NCI-H446 treated with DMSO at 0.1 percent for 48 hours (cell line): ENCODE data around the gene PTPRN2.
"Not testable (repeated sequence)": the region's sequence is repeated elsewhere in the genome, so short reads cannot be mapped to it uniquely, and the experiment has no call there.

Experiments
- DNase-seq: peaks from one replicate; lab custom pipeline; 2025; lab: John Stamatoyannopoulos, UW

PTPRN2 gene

GRCh38 chr7:157682064-157682945 is 905.3 kb downstream of the PTPRN2 start:
- no peak for DNase-seq

- DNase-seq, result no peak
Measured at GRCh38 chr7:157679607-157680006, 908.0 kb downstream of the PTPRN2 start.

DNA sequence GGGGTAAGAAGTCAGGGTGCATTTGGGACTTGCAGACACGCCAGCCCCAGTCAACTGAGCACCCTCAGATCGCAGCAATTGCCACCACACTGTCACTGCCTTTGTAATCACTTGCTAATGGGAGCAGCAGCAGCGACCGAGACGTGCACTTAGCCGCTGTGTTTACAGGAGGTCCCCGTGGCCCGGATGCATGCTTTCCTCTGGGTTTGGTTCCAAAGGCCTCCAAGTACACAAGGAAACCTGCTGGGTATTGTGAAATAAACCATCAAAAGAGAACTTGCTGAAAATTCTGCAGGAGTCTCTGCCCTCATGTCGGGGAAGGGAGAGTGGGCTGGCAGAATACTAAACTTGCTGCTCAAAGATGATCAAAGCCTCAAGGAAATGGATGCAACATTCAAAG is 909.1 kb downstream of the PTPRN2 start:
- DNase-seq, result no peak

DNA sequence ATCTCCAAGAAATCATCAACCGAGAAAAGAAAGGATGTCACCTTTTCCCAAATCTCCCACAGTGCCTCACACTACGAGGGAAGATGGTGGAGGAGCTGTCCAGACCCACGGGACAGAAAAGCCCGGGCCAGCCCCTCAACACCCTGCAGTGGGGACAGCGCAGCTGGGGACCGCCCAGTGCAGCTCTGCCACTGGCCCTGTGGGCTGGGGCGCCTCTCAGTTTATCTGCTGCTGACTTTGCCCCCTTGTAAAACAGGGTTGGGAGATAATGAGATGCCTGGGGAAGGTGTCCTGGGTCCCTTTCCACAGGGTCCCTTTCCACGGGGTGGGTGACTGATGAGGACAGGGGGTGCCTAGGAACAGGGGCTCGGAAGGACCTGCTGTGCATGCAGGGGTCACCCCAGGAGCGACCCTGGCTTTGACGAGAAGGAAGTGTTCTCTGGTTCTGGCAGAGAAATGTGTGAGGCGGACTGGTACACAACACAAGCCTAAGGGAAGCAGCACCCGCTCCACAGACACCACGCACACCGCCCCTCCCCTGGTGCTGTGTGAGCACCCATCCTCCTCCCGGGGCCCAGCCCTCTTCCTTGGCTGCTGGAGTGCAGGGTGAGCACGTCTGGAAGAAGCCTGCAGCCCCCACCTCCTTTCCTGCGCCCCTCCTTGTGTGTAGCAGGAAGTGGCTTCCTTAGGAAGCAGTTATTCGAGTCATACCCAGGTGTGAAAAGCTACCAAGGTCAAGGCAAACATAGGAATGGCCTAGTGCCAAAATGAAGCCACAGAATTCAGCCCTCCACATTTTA is 911.0 kb downstream of the PTPRN2 start:
- no peak for DNase-seq

GRCh38 chr7:157676001-157676400 is 911.6 kb downstream of the PTPRN2 start:
- DNase-seq, result no peak

DNA sequence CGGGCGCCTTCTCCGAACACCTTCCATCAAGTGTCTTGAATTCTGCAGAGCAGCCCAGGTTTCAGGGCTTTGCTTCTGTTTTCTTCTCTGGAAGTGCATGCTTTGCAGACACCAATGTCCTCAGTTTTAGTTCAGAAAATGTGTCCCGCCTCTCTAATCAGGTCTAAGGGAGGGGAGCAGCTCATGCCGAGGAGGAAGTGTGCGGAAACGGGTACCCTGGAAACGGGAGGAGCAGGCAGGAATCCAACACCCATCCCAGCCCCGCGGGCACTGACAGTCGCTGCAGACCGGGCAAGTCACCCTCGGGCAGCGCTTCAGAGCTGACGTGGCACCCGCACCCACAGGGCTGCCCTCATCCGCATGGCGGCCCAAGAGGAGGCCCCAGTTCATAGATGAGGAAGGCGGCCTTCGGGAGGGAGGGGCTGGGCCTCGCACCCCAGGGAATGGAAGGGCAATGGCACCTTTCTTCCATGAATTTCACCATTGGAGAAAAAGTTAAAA is 912.1 kb downstream of the PTPRN2 start:
- no peak for DNase-seq

- DNase-seq, result no peak
Measured at GRCh38 chr7:157674715-157675426, 912.8 kb downstream of the PTPRN2 start.

GRCh38 chr7:157674027-157674714 is 913.5 kb downstream of the PTPRN2 start:
- no peak for DNase-seq

DNA sequence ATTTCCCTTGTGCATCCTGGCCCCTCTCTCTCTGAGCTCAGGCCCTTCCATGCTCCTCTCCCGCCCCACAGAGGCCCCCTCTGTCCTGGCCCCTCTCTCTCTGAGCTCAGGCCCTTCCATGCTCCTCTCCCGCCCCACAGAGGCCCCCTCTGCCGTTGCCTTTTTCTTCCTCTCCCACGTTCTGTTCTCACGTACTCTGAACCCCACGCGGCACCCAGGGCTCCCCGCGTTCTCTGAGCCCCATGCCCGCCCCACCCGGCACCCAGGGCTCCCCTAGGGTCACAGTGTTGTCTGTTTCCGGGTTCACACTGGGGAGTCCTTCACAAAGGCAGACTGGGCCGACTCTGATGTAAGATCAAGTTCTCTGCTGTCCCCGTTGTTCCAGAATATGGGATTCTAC is 914.0 kb downstream of the PTPRN2 start:
- DNase-seq, result no peak

- DNase-seq, result no peak
Measured at GRCh38 chr7:157671358-157672255, 916.0 kb downstream of the PTPRN2 start.

DNA sequence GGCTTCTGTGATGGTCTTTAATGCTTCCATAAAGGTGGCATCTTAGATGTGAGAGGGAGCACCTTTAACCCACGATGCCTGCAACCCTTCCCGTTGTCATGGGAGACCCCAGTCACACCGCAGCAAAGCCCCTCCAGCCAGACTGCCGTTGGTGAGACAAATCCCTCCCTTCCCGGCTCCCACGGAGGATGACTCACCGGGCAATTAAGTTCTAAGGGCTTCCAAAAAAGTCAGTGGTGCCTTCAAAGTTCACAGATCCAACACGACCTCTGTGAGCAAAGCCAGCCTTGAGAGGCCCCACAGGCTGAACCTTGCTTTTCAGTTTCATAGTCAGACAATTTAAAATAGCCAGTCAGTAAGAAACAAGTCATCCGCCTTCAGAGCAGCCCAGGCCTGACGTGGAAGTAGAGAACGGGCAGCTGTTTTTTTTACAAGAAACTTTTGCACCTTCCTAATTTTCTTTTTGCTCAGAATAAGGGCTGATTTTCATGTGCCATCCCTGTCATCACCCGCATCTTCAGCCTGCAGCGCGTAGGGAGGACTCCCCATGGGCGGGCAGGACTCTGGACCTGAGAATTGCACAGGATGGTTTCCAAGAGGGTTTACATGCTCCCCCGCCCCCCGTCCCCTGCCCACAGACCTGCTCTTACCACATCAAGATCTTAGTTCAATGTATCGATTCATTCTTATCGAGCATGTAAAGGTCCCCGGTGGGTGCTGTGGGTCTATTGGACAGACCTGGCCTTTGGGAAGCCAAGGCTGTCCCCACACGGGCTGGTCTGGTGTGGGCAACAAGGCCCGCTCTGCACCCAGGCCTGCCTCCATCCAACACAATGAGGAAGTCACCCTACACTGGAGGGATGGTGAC is 916.9 kb downstream of the PTPRN2 start:
- no peak for DNase-seq

DNA sequence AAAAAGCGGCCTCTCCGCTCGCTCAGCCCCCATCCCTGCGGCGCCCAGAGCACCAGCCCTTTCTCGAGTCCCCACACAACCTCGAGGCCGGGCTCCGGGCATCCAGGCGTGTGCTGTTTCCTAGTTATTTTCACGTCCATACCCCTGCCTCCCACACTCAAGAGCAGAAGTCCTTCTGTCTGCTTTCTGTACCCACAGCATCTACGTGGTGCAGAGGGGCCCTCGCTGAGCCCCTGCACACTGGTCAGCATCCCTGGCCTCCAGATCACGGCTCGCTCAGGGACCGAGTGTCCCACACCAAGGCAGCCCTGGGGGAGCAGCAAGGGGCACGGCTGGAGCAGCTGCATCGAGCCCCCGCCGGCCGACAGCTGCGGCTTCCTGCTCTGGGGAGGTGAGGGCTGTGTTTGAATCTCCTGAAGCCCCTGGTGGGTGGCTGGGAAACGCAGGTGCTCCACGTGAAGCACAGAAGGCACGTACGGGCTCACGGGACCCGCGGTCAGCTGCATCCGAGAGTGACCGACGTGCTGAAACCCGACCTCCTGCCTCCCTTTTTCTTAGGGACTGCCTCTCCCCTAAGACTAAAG is 917.8 kb downstream of the PTPRN2 start:
- DNase-seq, result no peak

DNA sequence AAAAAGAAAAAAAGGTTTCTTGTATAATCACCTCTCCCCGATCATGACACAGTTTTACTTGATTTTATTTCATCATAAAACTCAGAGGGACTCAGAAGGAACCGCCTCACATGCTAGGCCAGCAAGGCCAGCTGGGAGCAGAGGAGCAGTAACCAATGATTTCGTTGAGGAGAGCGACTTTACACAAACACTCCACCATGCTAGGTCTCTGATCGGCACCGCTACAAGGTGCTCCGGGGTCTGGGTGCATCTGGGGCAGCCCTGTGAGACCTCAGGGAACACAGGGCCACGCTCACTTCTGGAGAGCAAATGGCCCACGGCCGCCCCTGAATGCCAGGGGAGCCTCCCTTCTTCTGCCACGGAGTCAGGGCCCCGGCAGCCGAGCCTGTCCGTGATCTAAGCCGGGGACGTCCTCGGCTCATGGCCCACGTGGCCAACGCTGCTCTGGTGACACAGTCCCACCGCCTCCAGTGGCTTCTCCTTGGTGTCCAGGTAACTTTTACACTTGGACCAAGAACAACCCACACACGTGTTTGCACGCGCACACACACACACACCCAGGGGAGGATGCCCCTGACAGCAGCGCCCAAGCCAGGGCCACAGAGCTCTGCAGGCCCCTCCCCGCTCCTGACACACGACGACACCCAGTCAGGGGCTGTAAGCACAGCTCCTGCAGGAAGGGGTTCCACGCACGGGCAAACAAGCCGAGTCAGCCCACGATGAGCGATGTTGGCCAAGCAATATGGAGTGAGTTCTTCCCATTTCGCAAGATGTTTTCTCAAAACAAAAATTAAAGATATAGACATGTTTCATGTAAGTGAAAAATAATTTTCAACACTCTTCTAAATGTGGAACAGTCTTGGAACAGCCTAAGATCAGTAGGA is 918.5 kb downstream of the PTPRN2 start:
- no peak for DNase-seq

DNA sequence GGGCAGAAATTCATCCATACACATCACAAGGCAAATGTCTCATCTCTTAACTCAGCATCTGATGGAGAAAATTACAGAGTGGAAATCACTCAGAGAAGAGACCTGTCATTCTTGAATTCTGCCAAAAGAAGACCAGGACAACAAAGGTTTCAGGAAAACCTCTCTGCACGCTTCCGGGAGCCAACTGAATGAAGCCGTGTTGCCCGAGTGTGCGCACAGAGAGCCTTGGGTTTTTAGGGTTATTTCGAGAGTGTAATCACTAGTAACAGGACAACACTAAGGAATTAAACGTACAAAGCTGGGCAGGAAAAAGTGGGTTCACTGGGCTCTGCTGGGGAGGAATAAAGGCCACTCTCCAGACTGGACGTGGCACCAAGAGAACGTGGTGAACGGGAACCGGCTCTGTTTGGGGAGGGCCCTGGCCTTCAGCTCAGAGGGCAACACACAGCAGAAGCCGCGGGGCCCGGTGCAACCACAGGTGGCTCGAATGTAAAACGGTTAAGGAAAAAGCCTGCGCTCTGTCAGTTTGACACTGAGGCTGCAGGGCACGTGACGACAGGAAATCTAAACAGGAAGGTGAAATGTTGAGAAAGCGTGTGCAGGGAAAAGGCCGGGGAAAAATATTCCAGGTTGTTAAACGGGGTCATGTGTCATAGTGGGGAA is 919.3 kb downstream of the PTPRN2 start:
- no peak for DNase-seq

- DNase-seq, result no peak
Measured at GRCh38 chr7:157667731-157668130, 919.9 kb downstream of the PTPRN2 start.

DNA sequence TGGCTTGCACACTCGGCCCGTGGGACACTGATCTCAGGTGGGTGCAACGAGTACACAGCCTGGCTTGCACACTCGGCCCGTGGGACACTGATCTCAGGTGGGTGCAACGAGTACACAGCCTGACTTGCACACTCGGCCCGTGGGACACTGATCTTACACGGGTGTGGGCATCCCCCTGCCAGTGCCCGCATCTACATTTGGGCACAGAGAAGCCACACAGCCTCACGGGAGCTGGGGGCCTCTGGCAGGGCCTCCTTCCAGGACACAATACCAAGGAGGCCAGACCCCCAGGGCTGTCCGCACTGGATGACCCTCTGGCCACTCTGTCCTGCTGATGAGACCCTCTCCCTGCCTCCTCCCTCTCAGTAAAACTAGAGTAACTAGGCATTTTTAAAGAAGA is 920.4 kb downstream of the PTPRN2 start:
- no peak for DNase-seq

DNA sequence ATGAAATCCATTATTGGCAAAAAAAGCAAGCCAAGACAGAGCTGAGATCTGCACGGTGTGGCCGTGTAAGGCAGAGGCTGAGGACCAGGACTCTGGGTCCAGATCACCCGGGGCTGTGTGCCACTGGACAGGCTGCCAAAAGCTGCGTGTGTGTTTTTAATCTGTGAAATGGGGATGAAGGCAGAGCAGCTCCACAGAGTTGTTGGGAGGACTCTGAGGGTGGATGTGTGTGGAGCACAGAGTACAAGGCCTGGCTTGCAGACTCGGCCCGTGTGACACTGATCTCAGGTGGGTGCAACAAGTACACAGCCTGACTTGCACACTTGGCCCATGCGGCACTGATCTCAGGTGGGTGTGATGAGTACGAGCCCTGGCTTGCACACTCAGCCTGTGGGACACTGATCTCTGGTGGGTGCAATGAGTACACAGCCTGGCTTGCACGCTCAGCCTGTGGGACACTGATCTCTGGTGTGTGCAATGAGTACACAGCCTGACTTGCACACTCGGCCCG is 921.0 kb downstream of the PTPRN2 start:
- no peak for DNase-seq

DNA sequence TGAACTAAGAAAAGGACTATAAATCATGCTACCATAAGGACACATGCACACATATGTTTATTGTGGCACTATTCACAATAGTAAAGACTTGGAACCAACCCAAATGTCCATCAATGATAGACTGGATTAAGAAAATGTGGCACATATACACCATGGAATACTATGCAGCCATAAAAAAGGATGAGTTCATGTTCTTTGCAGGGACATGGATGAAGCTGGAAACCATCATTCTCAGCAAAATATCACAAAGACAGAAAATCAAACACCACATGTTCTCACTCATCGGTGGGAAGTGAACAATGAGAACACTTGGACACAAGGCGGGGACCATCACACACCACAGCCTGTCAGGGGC is 922.0 kb downstream of the PTPRN2 start:
- DNase-seq, result not testable (repeated sequence)
